Measurements from ENCODE around the gene SNAPC4.

The SNAPC4 gene

GRCh38 chr9:136400038-136400834, at the start of gene SNAPC4:
Gene SNAPC4, minus strand, starts transcription at chr9:136400170. Its CDS starts 1,742 bp downstream, at chr9:136398428.
- DNase-seq (ENCODE audit: low read depth in 2 of 2), result peak; percentile 81 to 89
- peak within 1 kb of the TSS; percentile 67 to 72 for H3K4me3 ChIP-seq (replicated peaks in 1 of 2; ENCODE audit: low read depth in 2 of 2, low read length in 2 of 2)
- peak; percentile 34 for TF ChIP-seq CTCF (IDR thresholded peaks at IDR 0.05; ENCODE audit: low read depth, low read length)

- H3K4me3 ChIP-seq (replicated peaks in 1 of 2; ENCODE audit: low read depth in 2 of 2, low read length in 2 of 2), result no peak overlapping the region
- DNase-seq (ENCODE audit: low read depth in 2 of 2), result no peak
- TF ChIP-seq CTCF (IDR thresholded peaks at IDR 0.05; ENCODE audit: low read depth, low read length), result no peak
Observed at GRCh38 chr9:136448655-136449054, 48.7 kb upstream of the SNAPC4 start.

GRCh38 chr9:136447173-136447778, 47.3 kb upstream of the SNAPC4 start:
- no peak for TF ChIP-seq CTCF (IDR thresholded peaks at IDR 0.05; ENCODE audit: low read depth, low read length)
- DNase-seq (ENCODE audit: low read depth in 2 of 2), result no peak
- H3K4me3 ChIP-seq (replicated peaks in 1 of 2; ENCODE audit: low read depth in 2 of 2, low read length in 2 of 2), result no peak overlapping the region

- no peak for TF ChIP-seq CTCF (IDR thresholded peaks at IDR 0.05; ENCODE audit: low read depth, low read length)
- DNase-seq (ENCODE audit: low read depth in 2 of 2), result no peak
- no peak overlapping the region for H3K4me3 ChIP-seq (replicated peaks in 1 of 2; ENCODE audit: low read depth in 2 of 2, low read length in 2 of 2)
Observed at GRCh38 chr9:136445799-136446198, 45.8 kb upstream of the SNAPC4 start.

- no peak for DNase-seq (ENCODE audit: low read depth in 2 of 2)
- no peak for TF ChIP-seq CTCF (IDR thresholded peaks at IDR 0.05; ENCODE audit: low read depth, low read length)
Observed at GRCh38 chr9:136444102-136444501, 44.1 kb upstream of the SNAPC4 start.

GRCh38 chr9:136443687-136444086, 43.7 kb upstream of the SNAPC4 start:
- no peak for DNase-seq (ENCODE audit: low read depth in 2 of 2)
- H3K4me3 ChIP-seq (replicated peaks in 1 of 2; ENCODE audit: low read depth in 2 of 2, low read length in 2 of 2), result no peak overlapping the region
- TF ChIP-seq CTCF (IDR thresholded peaks at IDR 0.05; ENCODE audit: low read depth, low read length), result no peak

More at GRCh38 chr9:136444102-136444501, 44.1 kb upstream of the SNAPC4 start:
- H3K4me3 ChIP-seq (replicated peaks in 1 of 2; ENCODE audit: low read depth in 2 of 2, low read length in 2 of 2), result no peak overlapping the region
